HG03521 (cell line): ENCODE data around the gene MAFB.

Experiments
- ATAC-seq: cut with Tn5 transposase; IDR thresholded peaks from one replicate; pipeline ENCODE4 v1.9.1; 2021; ENCODE audit warnings: mild to moderate bottlenecking, moderate library complexity; ENCODE audit not compliant: unreplicated experiment

MAFB gene

DNA sequence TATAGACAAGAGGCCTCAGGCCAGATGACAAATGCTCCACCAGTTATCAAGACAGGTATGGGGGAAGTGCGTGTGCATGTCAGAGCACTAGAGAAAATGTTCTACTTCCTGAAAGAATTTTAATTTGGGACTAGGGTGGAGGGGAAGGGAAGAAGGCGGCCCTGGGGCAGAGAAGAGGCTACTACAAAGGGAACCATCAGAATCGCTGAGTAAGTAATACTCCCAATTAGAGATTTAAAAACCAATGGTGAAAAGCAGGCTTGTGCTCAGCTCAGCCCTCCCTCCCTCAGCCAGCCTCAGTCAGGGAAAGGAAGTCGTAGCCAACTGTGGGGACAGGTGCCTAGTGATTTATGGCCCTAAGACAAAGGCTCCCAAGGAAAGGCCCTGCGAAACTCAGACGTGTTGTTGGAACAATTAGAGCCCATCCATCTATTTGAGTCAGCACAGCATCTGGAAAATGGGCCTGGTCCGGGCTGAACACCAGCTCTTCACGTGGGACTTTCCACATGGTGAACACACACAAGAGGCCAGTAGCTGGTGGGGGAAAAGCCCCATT is 15.0 kb upstream of the MAFB start:
- ATAC-seq, result no peak

DNA sequence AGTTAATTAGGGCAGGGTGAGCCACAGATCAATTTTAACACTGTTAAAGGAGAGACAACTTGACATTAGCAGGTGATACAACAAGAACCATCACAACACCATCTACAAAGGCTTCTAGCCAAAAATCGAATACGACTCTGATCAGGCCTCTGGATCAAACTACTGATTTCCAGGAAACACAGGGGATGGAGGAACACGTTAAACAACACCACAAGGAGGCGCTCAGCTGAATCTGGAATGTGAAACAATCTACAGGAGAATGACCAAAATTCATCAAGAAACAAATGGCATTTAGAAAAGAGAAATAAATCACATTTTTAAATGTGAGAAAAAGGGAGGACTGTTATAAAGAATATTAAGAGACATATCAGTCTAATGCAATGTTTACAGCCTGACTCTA is 13.5 kb upstream of the MAFB start:
- no peak for ATAC-seq

DNA sequence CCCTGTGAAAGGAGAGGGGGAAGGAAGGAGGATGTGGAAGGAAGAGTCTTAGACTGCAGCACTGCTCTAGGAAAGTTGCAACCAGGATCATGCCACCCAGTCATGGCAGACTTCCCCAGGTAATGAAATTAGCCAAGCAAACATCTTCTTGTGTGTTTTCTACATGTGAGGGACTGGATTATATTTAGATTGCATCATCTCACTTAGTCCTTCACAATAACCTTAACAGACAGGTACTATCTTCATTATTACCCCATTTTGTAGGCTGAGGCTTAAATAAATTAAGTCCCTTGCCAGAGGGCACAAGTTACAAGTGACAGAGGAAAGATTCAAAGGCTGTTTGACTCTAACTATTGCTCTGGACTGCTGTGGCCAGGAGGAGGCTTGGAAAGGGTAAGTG is 9.7 kb upstream of the MAFB start:
- ATAC-seq, result no peak

DNA sequence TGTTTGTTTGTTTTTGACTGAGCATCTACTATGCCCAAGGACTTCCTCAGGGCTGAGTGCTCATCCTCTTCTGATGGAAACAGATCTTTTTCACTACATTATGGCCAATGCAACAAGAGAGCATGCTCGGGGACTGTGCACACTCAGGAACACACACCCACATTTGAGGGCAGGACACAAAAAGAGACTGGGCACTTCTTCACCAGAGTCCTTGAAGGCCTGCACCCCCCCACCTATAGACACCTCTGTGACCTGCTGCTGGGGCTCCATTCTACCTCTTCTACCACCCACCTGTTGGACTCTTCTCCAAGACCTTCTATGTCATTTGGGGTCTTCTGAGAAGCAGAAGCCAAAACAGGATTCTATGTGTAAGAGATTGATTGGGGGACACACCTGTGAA is 9.2 kb upstream of the MAFB start:
- ATAC-seq, result no peak

DNA sequence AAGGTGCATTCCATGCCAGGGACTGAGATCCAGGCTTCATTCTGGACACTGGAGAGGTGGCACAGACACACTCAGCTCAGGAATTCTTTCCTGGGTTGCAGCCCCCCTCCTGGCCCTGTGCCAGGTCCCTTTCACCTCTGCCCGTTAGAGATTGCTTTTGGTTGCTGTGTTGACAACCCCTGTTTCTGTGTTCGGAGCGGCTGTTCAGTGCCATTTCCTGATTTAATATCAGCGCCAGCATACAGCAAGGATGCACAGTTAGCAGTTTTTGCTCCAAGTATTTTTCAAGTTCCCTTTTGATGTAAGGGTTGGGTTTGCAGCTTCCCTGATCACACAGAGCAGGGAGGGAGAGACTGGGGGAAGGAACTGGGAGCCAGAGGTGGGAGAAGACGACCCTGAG is 8.5 kb upstream of the MAFB start:
- no peak for ATAC-seq

DNA sequence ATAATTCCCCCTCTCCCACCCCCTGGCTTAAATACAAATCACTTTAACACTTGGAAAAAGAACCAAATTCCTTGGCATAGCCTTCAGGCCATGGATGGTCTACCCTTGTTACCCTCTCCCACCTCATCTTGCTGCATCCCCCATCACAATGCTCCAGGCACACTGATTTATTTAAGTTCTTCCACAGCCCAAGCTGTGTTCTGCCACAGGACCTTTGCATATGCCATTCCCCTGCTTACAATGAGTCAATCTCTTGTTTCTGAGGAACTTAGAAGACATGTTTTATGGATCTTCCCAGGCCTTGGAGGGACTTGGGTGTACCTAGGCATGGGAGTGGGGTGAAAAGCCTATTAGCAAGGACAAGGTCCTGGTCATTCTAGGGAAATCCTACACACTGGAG is 6.2 kb upstream of the MAFB start:
- no peak for ATAC-seq

DNA sequence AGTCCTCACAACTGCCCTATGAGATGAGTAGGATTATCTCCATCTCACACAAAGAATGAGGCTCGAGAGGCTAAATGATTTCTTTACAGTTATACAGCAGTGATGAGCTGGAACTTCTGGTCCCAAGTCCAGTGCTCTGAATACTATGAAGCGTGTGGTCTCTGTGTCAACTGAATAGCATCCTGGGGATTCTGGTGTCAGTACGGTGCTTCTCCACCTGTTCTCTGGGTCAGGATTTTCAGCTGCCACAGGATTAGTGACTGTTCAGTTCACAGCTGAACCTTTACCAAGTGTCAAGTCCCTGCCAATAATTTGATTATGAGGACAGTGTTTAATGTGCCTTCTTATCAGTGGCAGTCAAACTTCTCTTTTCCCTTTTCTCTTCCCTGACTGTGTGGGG is 5.2 kb upstream of the MAFB start:
- ATAC-seq, result no peak

DNA sequence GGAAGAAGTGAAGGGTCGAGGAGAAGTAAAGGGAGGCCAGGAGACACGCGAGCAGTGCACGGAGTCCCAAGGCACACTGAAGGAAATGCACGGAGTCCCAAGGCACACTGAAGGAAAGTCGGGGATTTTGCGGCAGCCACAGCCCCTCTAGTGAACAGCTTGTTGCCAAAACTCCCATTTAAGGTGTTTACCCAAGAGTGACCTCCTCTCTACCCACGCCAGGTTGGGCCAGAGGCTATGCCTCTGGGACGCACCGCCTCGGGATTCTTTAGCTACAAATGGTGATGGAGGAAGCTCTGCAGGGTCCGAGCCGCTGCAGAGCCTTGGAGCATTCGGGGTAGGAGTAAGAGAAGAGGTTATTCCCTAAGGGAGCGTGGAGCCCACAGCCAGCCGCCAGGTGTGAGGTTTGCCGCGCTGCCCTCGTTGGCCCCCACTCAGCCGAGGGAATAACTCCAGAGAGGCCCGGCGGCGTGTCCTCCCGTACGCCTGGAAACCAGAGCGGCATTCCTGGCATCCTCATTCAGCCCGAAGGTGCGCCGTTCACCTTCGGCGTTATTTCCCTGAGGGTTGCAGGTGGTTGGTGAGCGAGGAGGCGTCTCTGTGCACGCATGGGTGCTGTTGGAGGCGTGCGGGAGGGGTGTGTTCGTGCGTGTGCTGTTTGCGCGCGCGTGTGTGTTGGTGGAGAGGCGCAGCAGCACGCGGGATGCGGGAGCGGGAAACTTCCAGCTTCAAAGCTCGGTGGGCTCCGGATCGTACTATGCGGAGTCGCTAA is 3.4 kb upstream of the MAFB start:
- ATAC-seq, result no peak

DNA sequence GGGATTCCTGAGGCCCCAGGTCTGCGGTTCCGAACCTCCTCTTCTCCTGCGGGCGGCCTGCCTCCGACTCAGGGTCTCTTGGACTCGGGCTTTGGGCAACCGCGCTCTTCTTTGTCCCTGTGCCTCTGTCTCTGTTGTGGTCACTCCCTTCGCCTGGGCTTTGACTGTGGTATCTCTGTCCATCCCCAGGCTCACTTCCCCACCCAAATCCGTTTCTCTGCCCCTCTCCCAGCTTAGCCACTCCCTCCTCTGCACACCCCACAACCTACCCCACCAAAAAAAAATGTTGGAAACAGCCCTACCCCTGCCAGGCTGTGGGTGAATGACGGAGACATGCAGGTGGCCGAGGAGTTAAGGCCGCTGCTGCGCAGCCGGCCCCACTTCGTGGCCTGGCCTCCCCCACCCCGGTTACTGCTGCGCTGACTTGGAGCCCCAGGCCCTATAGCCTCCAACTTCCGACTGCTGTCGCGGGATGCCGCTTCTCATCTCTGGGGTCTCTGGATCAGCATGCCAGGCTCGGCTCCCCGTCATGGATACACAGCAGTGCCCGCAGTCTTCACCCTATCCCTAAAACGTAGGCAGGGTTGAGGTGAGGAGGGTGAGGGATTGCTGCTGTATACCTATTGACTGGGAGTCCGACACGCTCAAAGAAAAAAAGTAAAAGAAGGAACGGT is 2.7 kb upstream of the MAFB start:
- no peak for ATAC-seq

DNA sequence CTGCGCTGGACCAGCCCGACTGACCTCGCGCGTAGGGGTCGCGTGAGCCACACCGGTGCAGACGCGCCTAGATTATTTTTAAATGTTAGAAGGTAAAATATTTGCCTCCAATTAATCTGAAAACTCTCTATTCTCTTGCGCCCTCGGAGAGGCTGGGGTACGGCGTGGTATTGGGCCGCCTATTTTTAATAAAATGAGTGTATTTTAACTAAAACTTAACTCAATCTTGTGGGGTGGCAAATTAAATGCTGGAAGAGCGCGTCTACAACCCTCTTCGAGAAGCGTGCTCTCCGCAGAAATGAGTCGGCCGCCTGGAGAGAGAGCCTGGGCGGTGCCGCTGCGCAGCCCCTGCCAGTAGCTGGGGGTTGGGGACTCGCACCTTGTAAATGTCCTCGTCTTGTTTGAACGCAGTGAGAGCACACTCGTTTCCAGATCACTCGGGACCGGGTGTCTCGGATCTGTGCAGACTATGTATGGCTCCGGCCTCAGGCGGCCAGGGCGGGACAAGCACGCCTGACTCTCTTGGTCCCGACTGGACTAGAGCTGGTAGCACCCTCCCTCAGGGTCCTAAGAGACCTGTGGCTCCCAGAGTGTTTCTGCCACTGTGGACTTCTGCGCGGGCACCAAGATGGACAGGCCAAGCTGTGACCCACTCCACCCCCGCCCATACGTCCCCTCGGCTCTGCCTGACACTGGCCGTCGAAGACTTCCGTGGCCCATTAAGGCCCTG is 2.0 kb upstream of the MAFB start:
- ATAC-seq, result no peak

DNA sequence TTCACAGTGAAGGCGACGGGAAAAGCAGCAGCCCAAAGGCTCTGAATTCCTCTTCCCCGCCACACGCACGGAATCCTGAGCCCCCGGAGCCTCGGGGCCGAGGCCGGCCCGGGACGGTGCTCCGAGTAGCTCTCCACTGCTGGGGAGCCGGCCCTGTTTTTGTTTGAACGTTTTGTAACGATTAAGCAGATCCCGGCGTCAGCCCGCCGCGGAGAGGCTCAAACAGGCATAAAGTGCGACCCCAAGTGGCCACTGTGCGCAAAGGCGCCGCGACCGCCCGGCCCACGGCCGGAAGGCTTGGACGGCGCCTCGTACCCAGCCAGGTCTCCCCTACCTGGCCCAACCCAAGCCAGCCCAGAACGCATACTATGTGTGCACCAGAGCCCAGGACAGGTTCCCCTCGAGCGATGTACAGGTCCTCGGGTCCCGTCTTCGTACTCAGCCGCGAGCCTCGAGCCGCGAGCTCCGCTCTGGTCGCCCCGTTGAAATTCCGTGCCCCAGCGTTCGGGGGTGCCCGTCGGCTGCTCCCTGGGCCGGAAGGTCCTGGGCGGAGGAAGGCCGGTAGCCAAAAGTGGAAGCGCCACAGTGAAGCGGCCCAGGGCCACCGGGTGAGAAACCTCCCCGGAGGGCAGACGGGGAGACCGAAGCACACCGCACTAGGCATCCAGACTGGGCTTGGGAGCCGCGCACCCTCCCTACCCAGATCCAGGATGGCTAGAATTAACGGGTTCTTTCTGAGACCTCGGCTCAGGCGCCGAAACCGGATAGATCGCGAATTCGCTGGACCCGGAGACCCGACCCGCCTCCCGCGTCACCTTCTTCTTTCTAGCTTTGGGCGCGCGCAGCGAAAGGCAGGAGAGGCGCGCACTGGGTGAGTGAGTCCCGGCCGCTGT is 1.2 kb upstream of the MAFB start:
- ATAC-seq, result peak; percentile 55

DNA sequence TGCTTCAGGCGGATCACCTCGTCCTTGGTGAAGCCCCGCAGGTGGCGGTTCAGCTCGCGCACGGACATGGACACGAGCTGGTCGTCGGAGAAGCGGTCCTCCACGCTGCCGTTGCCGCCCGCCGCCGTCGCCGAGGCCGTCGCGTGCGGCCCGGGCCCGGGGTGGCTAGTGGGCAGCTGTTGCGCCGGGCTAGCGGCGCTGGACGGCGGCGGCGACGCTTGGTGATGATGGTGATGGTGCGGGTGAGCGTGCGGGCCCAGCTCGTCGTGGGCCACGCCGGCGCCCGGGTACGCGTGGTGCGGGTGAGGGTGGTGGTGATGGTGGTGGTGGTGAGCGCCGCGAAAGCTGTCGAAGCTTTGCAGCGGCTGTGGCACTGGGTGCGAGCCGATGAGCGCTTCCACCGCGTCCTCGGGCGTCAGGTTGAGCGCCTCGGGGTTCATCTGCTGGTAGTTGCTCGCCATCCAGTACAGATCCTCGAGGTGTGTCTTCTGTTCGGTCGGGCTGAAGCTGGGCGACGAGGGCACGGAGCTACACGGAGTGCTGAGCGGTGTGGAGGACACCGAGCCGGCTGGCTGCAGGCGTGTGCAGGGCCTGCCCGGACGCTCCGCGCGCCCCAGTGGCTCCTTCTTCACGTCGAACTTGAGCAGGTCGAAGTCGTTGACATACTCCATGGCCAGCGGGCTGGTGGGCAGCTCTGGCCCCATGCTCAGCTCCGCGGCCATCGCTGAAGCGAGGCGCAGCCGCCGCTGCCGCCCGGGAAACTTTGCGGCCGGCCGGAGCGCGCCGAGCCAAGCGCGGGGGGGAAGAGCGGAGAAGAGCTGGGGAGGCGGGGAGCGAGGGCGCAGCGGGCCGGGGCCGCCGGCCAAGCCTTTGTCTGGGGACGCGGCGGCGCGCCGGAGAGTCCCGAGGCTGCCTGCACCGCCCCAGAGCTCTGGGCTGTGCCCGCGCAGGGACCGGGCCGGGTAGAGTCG is 622 bp downstream of the MAFB start:
- no peak for ATAC-seq

DNA sequence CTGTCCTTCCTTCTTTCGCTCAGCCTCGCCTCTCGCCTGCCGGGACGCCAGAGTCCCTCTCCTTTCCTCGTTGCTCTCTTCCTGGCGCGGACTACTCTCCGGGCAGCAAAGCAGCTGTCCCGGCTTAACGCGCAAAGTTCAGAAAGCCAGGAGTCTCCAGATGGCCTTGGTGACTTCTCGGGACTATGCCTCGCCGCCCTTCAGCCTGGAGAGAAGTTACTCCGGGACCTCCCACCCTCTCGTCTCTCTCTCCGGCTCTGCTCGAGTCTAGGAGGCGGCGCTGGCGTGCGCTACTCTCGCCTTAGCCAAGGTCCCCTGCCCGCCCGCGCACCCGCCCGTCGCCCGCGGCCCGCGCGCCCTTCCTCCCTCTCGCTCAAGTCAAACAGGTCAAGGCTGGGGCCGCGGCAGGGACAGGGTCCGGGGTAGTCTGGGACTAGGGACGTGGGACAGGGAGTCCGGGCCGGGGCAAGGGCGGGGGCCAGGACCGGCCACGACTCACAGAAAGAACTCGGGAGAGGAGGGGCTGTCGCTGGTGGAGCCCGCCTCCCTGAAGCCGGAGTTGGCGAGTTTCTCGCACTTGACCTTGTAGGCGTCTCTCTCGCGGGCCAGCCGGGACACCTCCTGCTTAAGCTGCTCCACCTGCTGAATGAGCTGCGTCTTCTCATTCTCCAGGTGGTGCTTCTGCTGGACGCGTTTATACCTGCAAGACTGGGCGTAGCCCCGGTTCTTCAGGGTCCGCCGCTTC is 1.5 kb downstream of the MAFB start:
- no peak for ATAC-seq

DNA sequence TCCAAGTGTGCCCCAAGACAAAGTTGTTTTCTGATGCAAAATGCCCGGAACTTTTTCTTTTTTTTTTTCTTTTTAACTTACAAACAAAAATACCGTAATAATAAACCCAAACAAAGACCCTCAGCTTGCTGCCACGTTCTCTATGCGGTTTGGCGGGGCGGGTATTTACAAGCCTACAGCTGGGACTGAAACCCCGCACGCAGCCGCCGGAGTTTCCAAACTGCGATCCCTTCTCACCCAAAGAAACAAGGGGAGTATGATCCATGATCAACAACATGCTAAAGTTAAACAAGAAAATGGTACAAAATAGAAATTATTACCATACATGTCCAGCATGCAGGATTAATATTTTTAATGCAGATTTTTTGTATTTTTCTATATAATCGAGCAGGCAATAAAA is 2.1 kb downstream of the MAFB start:
- ATAC-seq, result no peak

DNA sequence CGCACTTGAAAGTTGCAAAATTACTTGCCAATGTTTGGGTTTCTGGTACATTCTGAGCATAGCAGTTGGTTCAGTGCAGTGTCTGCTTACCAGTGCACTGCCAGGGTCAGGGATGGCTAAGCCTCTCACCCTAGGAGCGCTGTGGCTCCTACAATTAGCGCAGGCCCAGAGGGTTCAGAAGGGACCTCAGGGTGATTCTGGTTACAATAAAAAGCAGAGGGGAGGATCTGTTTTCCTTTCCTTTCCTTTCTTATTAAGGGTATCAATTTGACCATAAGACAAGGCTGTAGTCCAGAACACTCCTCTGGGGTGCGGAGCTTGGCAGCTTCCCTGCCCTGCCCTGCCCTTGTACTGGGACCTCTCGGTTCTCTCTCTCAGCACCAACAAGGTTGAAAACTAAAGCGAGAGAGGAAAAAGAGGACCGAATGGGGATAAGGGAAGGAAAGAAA is 2.6 kb downstream of the MAFB start:
- no peak for ATAC-seq

DNA sequence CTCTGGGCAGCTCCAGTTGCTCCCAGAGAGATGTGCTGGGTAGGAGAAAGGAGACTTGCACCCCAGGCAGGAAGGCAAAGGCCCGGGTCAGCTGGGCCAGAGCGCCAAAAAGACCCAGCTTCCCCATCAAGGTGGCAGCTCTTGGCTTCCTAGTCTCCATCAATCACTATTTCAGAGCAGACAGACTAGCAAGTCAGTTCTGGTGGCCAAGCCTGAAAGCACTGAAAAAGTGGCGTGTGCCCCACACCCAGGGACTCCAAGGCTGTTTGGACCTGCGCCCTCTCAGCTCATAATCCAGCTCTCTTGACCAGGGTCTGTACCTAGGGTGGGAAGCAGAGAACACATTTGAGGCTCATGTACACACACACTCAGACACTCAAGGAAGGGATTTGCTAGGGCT is 3.7 kb downstream of the MAFB start:
- no peak for ATAC-seq

DNA sequence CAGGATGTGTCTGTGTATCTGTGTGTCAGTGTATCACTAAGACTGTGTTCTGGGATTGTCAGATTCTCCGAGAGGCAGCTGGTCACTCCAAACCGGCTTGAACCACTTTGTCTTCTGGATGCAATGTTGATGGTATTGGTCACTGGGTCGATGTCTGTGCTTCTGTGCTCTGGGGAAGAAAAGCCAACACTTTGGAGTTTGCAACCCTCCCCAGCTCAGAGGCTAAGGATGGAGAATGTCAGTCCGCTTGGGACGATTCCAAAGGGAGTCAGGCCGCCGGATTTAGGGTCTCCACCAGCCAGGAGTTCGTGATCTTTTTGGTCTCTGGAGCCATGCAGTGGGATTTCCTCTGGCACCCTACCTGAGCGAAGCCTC is 5.2 kb downstream of the MAFB start:
- no peak for ATAC-seq

DNA sequence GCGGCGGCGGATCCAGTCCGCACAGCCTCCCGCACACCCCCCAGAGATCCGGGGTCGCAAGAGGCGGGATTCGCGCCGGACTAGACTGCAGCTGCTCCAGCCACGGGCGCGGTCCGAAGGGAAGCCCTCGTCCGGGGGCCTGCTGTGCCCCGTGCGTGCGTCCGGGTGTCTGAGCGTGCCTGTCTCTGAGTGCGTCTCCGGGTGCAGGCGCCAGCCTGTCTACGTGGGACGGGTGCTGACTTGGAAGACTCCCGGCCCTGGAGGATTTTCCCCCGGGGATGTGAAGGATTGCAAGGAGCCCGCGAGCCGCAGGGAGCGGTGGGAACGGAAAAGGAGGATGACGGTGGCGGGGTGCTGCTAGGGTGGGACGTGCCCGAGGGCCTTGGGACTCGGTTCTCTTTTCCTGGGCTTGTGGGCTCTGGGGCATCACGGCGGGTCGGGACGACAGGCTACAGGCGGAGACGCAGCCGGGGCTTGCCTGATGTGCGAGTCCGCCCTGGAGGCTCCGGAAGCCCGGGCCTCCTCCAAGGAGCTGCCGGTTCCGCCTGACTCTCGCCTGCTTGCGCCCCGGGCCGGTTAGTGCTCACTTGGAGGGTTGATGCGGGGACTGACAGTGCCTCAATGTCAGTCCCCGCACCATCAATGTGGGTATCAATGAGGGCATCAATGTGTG is 5.7 kb downstream of the MAFB start:
- no peak for ATAC-seq
